Coronary artery (tissue), 2 donors: ENCODE data around the gene HS6ST2.

Experiments used
- DNase-seq: peaks from one replicate; pipeline ENCODE4 v3.0.0-alpha.2; 2017; ENCODE audit warnings: low spot score
- H3K27ac ChIP-seq, 2 donors: fragments of 200-600 bp; sonication (generic); one replicate each; pipeline ENCODE4 v1.5.1; 2016 to 2019
- H3K4me3 ChIP-seq: fragments of 200-600 bp; sonication (generic); 2 replicates; pipeline ENCODE4 v1.5.1; 2016; ENCODE audit warnings: mild to moderate bottlenecking, moderate library complexity
- TF ChIP-seq, protein P1 (sequence below): fragments of 200-600 bp; sonication (generic); IDR thresholded peaks from one replicate; pipeline ENCODE4 v1.5.1; 2019; ENCODE audit warnings: antibody characterized with exemption

Gene HS6ST2

GRCh38 chrX:132592880-132593279 is 365.5 kb downstream of the HS6ST2 start:
- H3K27ac ChIP-seq, result no peak overlapping the region
- no peak for DNase-seq
- TF ChIP-seq, protein P1, sequence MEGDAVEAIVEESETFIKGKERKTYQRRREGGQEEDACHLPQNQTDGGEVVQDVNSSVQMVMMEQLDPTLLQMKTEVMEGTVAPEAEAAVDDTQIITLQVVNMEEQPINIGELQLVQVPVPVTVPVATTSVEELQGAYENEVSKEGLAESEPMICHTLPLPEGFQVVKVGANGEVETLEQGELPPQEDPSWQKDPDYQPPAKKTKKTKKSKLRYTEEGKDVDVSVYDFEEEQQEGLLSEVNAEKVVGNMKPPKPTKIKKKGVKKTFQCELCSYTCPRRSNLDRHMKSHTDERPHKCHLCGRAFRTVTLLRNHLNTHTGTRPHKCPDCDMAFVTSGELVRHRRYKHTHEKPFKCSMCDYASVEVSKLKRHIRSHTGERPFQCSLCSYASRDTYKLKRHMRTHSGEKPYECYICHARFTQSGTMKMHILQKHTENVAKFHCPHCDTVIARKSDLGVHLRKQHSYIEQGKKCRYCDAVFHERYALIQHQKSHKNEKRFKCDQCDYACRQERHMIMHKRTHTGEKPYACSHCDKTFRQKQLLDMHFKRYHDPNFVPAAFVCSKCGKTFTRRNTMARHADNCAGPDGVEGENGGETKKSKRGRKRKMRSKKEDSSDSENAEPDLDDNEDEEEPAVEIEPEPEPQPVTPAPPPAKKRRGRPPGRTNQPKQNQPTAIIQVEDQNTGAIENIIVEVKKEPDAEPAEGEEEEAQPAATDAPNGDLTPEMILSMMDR, result no peak
- no peak overlapping the region for H3K4me3 ChIP-seq

GRCh38 chrX:132591719-132592275 is 366.6 kb downstream of the HS6ST2 start:
- H3K27ac ChIP-seq, result no peak overlapping the region
- no peak overlapping the region for H3K4me3 ChIP-seq
- TF ChIP-seq, protein P1, result no peak
- DNase-seq, result no peak

DNA sequence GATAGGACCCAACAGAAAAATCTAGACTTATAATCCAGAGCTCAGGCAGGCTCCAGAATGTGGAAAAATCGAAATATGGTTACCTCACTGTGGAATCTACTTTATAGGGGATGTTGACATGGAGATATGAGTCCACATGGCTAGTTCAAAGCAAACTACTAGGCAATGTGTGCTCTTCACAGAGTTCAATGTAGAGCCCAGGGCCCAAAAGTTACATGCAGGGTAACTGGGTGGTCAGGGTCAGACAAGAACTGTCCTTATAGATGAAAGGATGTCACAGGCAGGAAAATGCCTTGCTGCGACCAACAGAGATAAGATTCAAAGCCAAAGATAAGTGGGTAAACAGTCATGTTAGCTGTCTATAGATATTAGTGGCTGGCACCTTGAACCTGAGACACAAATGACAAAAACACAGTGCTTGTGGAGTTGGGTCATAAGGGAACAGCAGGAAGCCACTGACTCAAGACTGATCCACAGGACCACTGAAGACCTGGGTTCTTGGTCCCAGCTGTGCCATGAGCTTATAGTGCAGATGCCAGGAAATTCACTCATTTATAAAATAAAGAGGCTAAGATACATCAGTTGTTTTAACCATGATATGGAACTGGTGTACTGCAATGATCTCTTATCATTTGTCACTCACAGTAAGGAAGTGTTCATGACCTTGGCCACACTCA is 367.9 kb downstream of the HS6ST2 start:
- H3K4me3 ChIP-seq, result no peak overlapping the region
- TF ChIP-seq, protein P1, result no peak
- DNase-seq, result no peak
- no peak overlapping the region for H3K27ac ChIP-seq

GRCh38 chrX:132584936-132585335 is 373.5 kb downstream of the HS6ST2 start:
- DNase-seq, result no peak
- no peak overlapping the region for H3K4me3 ChIP-seq
- H3K27ac ChIP-seq, result no peak overlapping the region
- TF ChIP-seq, protein P1, result no peak

GRCh38 chrX:132576939-132577338 is 381.5 kb downstream of the HS6ST2 start:
- no peak for DNase-seq
- Histone ChIP-seq H3K27ac (no peak overlapping the region), H3K4me3 (no peak overlapping the region)
- TF ChIP-seq, protein P1, result no peak
